Measurements from ENCODE around the gene SNCAIP. TPM values are rescaled to one million over a fixed set of nuclear protein-coding genes. Genes with fewer than 3 reads are reported as not detected.

Gene SNCAIP
- total RNA-seq, 2 donors from 2014 or later: 5.1 to 8.2 TPM

DNA sequence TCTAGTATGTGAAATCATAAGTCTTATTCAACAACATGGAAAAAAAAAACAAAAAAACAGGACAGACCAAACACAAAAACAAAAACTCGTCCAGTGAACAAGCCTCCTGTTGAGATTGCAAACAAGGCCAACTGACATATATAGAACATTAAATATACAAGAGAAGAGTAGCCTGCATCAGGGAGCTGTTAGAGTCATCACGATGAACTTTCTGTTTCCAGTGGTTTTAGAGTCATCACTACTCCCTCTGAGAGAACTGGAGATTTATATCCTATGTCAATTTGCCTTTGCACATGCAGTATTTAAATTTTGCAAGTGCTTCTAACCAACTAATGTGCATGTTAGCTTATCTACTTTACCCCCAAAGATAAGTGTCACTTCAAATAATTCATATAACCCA, 9.9 kb downstream of the SNCAIP start:
- H3K9me3 ChIP-seq: no peaks in the 10 kb centered on the region
- H3K4me3 ChIP-seq: no peak overlapping the region
- intact Hi-C loops (cut with DNase I): no loop called here
- WGBS: 67% methylated on average over 2 of the region's 2 CpGs
- no peaks in the 10 kb centered on the region for H3K27me3 ChIP-seq (replicated peaks; ENCODE audit: insufficient read depth)
- no peak overlapping the region for H3K27ac ChIP-seq
- no peaks in the 10 kb centered on the region for H3K4me1 ChIP-seq (replicated peaks)
- DNase-seq (ENCODE audit: low spot score): no peak
- H3K36me3 ChIP-seq: no peaks in the 10 kb centered on the region
- TF ChIP-seq POLR2AphosphoS5 (IDR thresholded peaks at IDR 0.05) (no peak), POLR2A (IDR thresholded peaks at IDR 0.05) (no peak)
- TF ChIP-seq, protein P1, sequence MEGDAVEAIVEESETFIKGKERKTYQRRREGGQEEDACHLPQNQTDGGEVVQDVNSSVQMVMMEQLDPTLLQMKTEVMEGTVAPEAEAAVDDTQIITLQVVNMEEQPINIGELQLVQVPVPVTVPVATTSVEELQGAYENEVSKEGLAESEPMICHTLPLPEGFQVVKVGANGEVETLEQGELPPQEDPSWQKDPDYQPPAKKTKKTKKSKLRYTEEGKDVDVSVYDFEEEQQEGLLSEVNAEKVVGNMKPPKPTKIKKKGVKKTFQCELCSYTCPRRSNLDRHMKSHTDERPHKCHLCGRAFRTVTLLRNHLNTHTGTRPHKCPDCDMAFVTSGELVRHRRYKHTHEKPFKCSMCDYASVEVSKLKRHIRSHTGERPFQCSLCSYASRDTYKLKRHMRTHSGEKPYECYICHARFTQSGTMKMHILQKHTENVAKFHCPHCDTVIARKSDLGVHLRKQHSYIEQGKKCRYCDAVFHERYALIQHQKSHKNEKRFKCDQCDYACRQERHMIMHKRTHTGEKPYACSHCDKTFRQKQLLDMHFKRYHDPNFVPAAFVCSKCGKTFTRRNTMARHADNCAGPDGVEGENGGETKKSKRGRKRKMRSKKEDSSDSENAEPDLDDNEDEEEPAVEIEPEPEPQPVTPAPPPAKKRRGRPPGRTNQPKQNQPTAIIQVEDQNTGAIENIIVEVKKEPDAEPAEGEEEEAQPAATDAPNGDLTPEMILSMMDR (IDR thresholded peaks at IDR 0.05): no peak

DNA sequence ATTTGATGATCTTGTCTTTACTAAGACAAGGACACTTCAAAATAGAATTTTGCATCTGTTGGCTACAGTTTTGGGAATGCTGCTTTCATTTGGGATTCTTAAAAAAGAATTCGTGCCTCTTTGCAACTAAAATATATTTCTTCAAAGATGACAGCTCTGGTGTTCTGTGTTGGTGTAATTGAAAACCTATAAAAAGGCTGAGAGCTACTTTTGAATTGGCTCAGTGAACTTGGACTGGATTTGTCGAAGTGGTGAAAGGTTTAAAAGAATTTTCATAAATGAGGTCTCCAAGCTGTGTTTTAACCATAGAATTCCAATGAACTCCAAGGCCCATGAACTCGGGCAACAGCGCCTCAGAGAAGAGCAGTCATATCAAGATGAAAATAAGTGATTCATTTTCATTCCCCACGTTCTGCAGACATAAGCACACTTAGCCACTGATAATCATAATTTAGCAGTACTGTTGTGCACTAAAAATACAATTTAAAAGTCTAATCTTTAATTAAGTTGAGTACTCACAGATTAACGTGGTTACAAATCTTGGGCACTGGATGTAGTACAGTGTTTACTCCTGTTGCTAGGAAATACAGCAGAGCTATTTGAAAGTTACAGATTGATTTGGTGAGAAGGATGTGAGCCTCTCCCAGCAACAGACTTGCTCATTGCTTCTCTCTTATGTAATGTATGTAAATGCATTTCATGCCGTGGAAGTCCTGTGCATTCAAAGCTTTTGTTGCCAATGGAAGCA, 10.9 kb downstream of the SNCAIP start:
- intact Hi-C loops (cut with DNase I): no loop called here
- no peak for DNase-seq (ENCODE audit: low spot score)
- Histone ChIP-seq H3K27ac (no peak overlapping the region), H3K4me1 (replicated peaks) (no peaks in the 10 kb centered on the region), H3K36me3 (no peaks in the 10 kb centered on the region), H3K4me3 (no peak overlapping the region), H3K27me3 (replicated peaks; ENCODE audit: insufficient read depth) (no peaks in the 10 kb centered on the region), H3K9me3 (no peaks in the 10 kb centered on the region)
- 28% methylated on average over 7 of the region's 7 CpGs for WGBS
- no peak for TF ChIP-seq POLR2AphosphoS5 (IDR thresholded peaks at IDR 0.05)
- TF ChIP-seq POLR2A (IDR thresholded peaks at IDR 0.05): no peak
- TF ChIP-seq, protein P1 (IDR thresholded peaks at IDR 0.05): no peak

DNA sequence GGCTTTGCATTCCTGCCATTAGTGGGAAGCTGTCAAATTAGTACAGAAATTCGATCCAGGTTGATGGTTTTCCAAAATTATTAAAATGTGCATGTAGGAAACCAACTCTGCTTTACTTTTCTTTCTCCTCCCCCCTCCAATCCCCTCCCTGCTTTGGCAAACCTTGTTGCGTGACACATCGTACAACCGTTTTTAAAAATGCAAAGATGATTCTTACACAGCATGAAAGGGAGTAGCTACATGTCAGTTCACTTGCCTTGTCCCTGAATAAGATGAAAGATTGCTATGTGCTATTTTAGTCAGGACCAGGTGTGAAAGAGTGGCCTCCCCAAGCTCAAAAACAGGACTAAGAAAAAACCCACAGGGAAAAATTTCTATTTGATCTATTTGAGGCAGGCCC, 11.7 kb downstream of the SNCAIP start:
- WGBS: 74% methylated on average over 4 of the region's 4 CpGs
- no peaks in the 10 kb centered on the region for H3K36me3 ChIP-seq
- no peaks in the 10 kb centered on the region for H3K27me3 ChIP-seq (replicated peaks; ENCODE audit: insufficient read depth)
- no peak overlapping the region for H3K4me3 ChIP-seq
- H3K9me3 ChIP-seq: no peaks in the 10 kb centered on the region
- TF ChIP-seq, protein P1 (IDR thresholded peaks at IDR 0.05): no peak
- TF ChIP-seq POLR2A (IDR thresholded peaks at IDR 0.05) (no peak), POLR2AphosphoS5 (IDR thresholded peaks at IDR 0.05) (no peak)
- DNase-seq (ENCODE audit: low spot score): no peak
- no peak overlapping the region for H3K27ac ChIP-seq
- no peaks in the 10 kb centered on the region for H3K4me1 ChIP-seq (replicated peaks)
- intact Hi-C loops (cut with DNase I): no loop called here

DNA sequence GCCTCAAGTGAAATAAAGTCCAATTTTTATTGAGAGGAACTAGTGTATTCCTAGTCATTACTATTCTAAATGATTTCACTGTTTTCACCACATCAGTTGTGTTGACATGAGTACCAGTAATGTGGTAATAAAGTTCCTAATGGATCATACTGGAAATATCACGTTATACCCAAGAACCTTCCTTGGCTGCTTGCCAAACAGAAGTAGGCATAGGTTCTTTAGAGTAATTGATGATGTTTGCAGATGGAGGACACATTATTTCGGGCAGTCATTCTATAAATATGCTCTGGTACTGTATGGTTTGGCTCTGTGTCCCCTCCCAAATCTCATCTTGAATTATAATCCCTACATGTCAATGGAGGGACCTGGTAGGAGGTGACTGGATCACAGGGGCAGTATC, 15.1 kb downstream of the SNCAIP start:
- Histone ChIP-seq H3K4me3 (no peak overlapping the region), H3K27me3 (replicated peaks; ENCODE audit: insufficient read depth) (no peaks in the 10 kb centered on the region), H3K27ac (no peak overlapping the region), H3K4me1 (replicated peaks) (no peaks in the 10 kb centered on the region), H3K9me3 (no peaks in the 10 kb centered on the region), H3K36me3 (no peaks in the 10 kb centered on the region)
- intact Hi-C loops (cut with DNase I): no loop called here
- 33% methylated on average over 2 of the region's 2 CpGs for WGBS
- TF ChIP-seq POLR2A (IDR thresholded peaks at IDR 0.05) (no peak), POLR2AphosphoS5 (IDR thresholded peaks at IDR 0.05) (no peak)
- DNase-seq (ENCODE audit: low spot score): no peak

DNA sequence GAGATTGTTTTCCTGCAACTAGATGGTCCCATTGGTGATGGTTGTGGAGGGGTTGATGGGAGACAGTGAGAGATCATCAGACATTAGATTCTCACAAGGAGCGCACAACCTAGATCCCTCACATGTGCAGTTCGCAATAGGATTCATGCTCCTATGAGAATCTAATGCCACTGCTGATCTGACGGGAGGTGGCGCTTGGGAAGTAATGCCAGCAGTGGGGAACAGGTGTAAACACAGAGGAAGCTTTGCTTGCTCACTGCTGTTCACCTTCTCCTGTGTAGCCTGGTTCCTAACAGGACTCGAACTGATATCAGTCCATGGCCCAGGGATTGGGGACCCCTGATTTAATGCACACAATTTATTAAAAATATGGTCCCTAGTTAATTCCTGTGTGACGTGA, 18.8 kb downstream of the SNCAIP start:
- Histone ChIP-seq H3K4me1 (replicated peaks) (no peaks in the 10 kb centered on the region), H3K27me3 (replicated peaks; ENCODE audit: insufficient read depth) (no peaks in the 10 kb centered on the region), H3K27ac (no peak overlapping the region), H3K4me3 (no peak overlapping the region), H3K36me3 (no peaks in the 10 kb centered on the region), H3K9me3 (no peaks in the 10 kb centered on the region)
- intact Hi-C loops (cut with DNase I): no loop called here
- WGBS: 96% methylated on average over 6 of the region's 6 CpGs
- no peak for DNase-seq (ENCODE audit: low spot score)
- TF ChIP-seq POLR2AphosphoS5 (IDR thresholded peaks at IDR 0.05) (no peak), POLR2A (IDR thresholded peaks at IDR 0.05) (no peak)
- TF ChIP-seq, protein P1 (IDR thresholded peaks at IDR 0.05): no peak

Measured in prostate gland (tissue), 2 donors.